ENCODE results near the gene IMPG1. TPM values are rescaled to one million over a fixed set of nuclear protein-coding genes. Genes with fewer than 3 reads are reported as not detected.

Gene IMPG1
- total and polyA plus RNA-seq, 2 of the 13 experiments (the other 11 are each of a cell fraction or from before 2014, with no cell fraction given), result not detected

DNA sequence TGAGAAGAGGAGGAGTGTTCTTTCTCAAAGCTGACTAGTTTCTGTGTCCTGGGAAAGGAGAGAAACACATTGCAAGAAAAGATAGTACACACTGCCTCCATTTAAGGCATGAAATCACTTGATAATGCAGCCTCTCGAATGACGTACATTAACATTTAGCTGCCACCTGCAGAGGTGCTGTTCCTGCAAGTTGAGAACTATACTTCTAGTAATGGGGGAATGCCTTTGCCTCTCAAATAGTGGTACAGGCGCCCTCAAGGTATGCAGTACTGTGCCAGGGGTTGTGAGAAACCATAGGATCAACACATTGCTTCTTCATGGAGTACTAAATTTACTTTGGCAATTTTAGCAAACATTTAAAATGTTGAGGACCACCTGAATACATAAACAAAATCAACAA is 20.1 kb downstream of the IMPG1 start:
- no TSS peak for BruUV-seq (replicated peaks)
- FAIRE-seq, result no peak
- Histone ChIP-seq H3K36me3 (replicated peaks in 1 of 2; ENCODE audit: control insufficient read depth in 1 of 2, insufficient read depth in 2 of 2, low read length in 2 of 2) (no peaks in the 10 kb centered on the region), H3K4me2 (ENCODE audit: low read depth, low read length) (no peak overlapping the region), H3K9me3 (ENCODE audit: low read length) (no peaks in the 10 kb centered on the region), H3K9ac (ENCODE audit: insufficient read depth, low read depth, low read length) (no peak overlapping the region), H3K79me2 (ENCODE audit: insufficient read depth, low read length) (no peaks in the 10 kb centered on the region), H2AFZ (ENCODE audit: low read length) (no peak overlapping the region), H3K4me1 (ENCODE audit: insufficient read depth, low read length) (no peaks in the 10 kb centered on the region), H4K20me1 (ENCODE audit: insufficient read depth, low read length) (no peaks in the 10 kb centered on the region), H3K4me3 (replicated peaks in 1 of 3; ENCODE audit: insufficient read depth in 1 of 3, low read depth in 2 of 3, low read length in 3 of 3) (no peak overlapping the region), H3K27ac (ENCODE audit: extremely low read length, insufficient read depth, low read length) (no peak overlapping the region), H3K27me3 (ENCODE audit: control insufficient read depth in 1 of 2, insufficient read depth in 2 of 2, low read length in 2 of 2) (no peaks in the 10 kb centered on the region)
- ChIA-PET POLR2A (no interaction called here), CTCF (ENCODE audit: low intra/inter-chr PET ratio, low total read pairs) (no interaction called here)
- intact Hi-C loops (cut with micrococcal nuclease; ENCODE audit: unreplicated experiment), result no loop called here
- DNase-seq (ENCODE audit: low spot score), result no peak
- TF ChIP-seq, protein P1, sequence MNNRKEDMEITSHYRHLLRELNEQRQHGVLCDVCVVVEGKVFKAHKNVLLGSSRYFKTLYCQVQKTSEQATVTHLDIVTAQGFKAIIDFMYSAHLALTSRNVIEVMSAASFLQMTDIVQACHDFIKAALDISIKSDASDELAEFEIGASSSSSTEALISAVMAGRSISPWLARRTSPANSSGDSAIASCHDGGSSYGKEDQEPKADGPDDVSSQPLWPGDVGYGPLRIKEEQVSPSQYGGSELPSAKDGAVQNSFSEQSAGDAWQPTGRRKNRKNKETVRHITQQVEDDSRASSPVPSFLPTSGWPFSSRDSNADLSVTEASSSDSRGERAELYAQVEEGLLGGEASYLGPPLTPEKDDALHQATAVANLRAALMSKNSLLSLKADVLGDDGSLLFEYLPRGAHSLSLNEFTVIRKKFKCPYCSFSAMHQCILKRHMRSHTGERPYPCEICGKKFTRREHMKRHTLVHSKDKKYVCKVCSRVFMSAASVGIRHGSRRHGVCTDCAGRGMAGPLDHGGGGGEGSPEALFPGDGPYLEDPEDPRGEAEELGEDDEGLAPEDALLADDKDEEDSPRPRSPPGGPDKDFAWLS (CRISPR knock-in tag; IDR thresholded peaks at IDR 0.05; ENCODE audit: borderline replicate concordance), result no peak
- TF ChIP-seq BCL6 (CRISPR knock-in tag; IDR thresholded peaks at IDR 0.05), result no peak
- TF ChIP-seq, protein P2, sequence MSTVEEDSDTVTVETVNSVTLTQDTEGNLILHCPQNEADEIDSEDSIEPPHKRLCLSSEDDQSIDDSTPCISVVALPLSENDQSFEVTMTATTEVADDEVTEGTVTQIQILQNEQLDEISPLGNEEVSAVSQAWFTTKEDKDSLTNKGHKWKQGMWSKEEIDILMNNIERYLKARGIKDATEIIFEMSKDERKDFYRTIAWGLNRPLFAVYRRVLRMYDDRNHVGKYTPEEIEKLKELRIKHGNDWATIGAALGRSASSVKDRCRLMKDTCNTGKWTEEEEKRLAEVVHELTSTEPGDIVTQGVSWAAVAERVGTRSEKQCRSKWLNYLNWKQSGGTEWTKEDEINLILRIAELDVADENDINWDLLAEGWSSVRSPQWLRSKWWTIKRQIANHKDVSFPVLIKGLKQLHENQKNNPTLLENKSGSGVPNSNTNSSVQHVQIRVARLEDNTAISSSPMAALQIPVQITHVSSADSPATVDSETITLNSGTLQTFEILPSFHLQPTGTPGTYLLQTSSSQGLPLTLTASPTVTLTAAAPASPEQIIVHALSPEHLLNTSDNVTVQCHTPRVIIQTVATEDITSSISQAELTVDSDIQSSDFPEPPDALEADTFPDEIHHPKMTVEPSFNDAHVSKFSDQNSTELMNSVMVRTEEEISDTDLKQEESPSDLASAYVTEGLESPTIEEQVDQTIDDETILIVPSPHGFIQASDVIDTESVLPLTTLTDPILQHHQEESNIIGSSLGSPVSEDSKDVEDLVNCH (CRISPR knock-in tag; IDR thresholded peaks at IDR 0.05), result no peak
- no peak for TF ChIP-seq ZNF737 (CRISPR knock-in tag; IDR thresholded peaks at IDR 0.05; ENCODE audit: borderline replicate concordance)
- no peak for TF ChIP-seq SMC3 (IDR thresholded peaks at IDR 0.05; ENCODE audit: low read length)
- TF ChIP-seq, protein P3, sequence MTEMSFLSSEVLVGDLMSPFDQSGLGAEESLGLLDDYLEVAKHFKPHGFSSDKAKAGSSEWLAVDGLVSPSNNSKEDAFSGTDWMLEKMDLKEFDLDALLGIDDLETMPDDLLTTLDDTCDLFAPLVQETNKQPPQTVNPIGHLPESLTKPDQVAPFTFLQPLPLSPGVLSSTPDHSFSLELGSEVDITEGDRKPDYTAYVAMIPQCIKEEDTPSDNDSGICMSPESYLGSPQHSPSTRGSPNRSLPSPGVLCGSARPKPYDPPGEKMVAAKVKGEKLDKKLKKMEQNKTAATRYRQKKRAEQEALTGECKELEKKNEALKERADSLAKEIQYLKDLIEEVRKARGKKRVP (CRISPR knock-in tag; IDR thresholded peaks at IDR 0.05), result no peak
- no peak for TF ChIP-seq MTA3 (CRISPR knock-in tag; IDR thresholded peaks at IDR 0.05)
- TF ChIP-seq, protein P4, sequence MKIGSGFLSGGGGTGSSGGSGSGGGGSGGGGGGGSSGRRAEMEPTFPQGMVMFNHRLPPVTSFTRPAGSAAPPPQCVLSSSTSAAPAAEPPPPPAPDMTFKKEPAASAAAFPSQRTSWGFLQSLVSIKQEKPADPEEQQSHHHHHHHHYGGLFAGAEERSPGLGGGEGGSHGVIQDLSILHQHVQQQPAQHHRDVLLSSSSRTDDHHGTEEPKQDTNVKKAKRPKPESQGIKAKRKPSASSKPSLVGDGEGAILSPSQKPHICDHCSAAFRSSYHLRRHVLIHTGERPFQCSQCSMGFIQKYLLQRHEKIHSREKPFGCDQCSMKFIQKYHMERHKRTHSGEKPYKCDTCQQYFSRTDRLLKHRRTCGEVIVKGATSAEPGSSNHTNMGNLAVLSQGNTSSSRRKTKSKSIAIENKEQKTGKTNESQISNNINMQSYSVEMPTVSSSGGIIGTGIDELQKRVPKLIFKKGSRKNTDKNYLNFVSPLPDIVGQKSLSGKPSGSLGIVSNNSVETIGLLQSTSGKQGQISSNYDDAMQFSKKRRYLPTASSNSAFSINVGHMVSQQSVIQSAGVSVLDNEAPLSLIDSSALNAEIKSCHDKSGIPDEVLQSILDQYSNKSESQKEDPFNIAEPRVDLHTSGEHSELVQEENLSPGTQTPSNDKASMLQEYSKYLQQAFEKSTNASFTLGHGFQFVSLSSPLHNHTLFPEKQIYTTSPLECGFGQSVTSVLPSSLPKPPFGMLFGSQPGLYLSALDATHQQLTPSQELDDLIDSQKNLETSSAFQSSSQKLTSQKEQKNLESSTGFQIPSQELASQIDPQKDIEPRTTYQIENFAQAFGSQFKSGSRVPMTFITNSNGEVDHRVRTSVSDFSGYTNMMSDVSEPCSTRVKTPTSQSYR (CRISPR knock-in tag; IDR thresholded peaks at IDR 0.05; ENCODE audit: borderline replicate concordance), result no peak
- TF ChIP-seq, protein P5, sequence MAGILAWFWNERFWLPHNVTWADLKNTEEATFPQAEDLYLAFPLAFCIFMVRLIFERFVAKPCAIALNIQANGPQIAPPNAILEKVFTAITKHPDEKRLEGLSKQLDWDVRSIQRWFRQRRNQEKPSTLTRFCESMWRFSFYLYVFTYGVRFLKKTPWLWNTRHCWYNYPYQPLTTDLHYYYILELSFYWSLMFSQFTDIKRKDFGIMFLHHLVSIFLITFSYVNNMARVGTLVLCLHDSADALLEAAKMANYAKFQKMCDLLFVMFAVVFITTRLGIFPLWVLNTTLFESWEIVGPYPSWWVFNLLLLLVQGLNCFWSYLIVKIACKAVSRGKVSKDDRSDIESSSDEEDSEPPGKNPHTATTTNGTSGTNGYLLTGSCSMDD (CRISPR knock-in tag; IDR thresholded peaks at IDR 0.05), result no peak
- TF ChIP-seq, protein P6, sequence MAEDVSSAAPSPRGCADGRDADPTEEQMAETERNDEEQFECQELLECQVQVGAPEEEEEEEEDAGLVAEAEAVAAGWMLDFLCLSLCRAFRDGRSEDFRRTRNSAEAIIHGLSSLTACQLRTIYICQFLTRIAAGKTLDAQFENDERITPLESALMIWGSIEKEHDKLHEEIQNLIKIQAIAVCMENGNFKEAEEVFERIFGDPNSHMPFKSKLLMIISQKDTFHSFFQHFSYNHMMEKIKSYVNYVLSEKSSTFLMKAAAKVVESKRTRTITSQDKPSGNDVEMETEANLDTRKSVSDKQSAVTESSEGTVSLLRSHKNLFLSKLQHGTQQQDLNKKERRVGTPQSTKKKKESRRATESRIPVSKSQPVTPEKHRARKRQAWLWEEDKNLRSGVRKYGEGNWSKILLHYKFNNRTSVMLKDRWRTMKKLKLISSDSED (CRISPR knock-in tag; IDR thresholded peaks at IDR 0.05), result no peak
- no peak for TF ChIP-seq ZNF256 (CRISPR knock-in tag; conservative IDR thresholded peaks at IDR 0.05)
- 0% methylated on average over 3 of the region's 3 CpGs for WGBS (ENCODE audit: low lambda C conversion rate)
- ATAC-seq, result no peak
- in situ Hi-C loops (cut with HindIII; ENCODE audit: extremely low pct_ligation_motif_present, low pct_unique_long_range_greater_than_20kb), result no loop called here
